SK-N-MC (cell line): Measurements from ENCODE around the gene HS3ST1.

ENCODE experiments used
- EZH2 ChIP-seq: fragments of 200-600 bp; sonication (generic); IDR thresholded peaks from one replicate; pipeline ENCODE4 v1.6.1; 2017; ENCODE audit warnings: antibody characterized with exemption
- FOXP2 ChIP-seq: optimal IDR thresholded peaks from 2 replicates; pipeline ENCODE3; 2011; ENCODE audit warnings: mild to moderate bottlenecking, moderate library complexity; ENCODE audit not compliant: insufficient read depth; ENCODE audit errors: extremely low read length, control extremely low read depth
- POLR2AphosphoS5 ChIP-seq: IDR thresholded peaks from 2 replicates; pipeline ENCODE4 v1.6.1; 2012; ENCODE audit warnings: mild to moderate bottlenecking, low read depth, low read length, borderline replicate concordance

DNA sequence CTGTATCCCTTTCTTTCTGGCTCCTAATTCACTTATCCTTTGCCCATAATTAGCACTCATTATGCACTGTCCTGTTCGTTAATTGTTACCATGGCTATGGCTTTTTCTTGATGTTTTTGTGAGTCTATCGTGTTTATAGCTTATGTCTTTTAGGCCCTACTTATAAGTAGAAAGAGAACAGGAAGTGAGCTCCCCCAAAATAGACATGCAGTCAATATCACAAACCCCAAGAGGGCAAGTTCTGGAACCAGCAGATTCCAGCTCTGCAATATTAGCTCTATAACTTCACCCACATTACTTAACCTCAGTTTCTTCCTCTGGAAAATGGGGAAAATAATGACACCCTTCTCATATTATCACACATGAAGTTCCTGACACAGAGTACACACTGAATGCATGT, 7.4 kb upstream of the HS3ST1 start:
- TF ChIP-seq EZH2 (no peak), POLR2AphosphoS5 (no peak), FOXP2 (no peak)
